GM23338 (cell line): ENCODE data around the gene PCDHB16.

Source experiments
- EZH2 ChIP-seq: fragments of 200-600 bp; sonication (generic); IDR thresholded peaks from one replicate; pipeline ENCODE4 v1.8.0; 2017; ENCODE audit warnings: antibody characterized with exemption, mild to moderate bottlenecking, low read depth; ENCODE audit not compliant: unreplicated experiment
- ZNF462 ChIP-seq: fragments of 250-450 bp; sonication (Bioruptor Pico); IDR thresholded peaks from 2 replicates; pipeline ENCODE4 v1.5.0; 2020; ENCODE audit warnings: mild to moderate bottlenecking, moderate library complexity
- TF ChIP-seq, protein P1 (sequence below), 2 experiments: fragments of 200-600 bp in 1 of 2; sonication (generic) in 1 of 2; conservative IDR thresholded peaks; 2 replicates each; pipeline versions ENCODE4 v1.5.1 to v1.6.1; 2016 to 2017; ENCODE audit warnings: antibody characterized with exemption in 2 of 2, low read depth in 2 of 2, mild to moderate bottlenecking in 2 of 2, moderate library complexity in 1 of 2
- TF ChIP-seq, protein P2 (sequence below): IDR thresholded peaks from one replicate; pipeline ENCODE4 v1.6.1; 2018; ENCODE audit warnings: antibody characterized with exemption; ENCODE audit not compliant: unreplicated experiment

DNA sequence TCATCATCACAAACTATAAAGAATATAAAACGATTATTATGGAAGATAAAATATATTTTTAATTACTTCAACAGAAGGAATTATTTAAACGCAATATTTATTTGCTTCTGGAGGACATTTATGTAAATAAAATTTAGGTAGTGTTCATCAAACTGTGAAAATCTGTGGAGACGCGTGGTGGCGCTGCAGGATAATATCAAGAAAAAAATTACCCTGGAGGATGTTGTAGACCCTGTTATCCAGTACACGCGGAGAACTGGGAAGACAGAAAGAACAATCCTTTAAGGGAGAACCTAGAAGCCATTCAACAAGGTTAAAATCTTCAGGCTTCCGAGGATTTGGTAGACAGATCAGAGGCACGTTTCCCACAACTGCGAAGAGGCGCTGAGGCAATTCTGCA, 26.3 kb downstream of the PCDHB16 start, which contains the start of gene PCDHB12:
- no peak for TF ChIP-seq EZH2
- TF ChIP-seq, protein P1, sequence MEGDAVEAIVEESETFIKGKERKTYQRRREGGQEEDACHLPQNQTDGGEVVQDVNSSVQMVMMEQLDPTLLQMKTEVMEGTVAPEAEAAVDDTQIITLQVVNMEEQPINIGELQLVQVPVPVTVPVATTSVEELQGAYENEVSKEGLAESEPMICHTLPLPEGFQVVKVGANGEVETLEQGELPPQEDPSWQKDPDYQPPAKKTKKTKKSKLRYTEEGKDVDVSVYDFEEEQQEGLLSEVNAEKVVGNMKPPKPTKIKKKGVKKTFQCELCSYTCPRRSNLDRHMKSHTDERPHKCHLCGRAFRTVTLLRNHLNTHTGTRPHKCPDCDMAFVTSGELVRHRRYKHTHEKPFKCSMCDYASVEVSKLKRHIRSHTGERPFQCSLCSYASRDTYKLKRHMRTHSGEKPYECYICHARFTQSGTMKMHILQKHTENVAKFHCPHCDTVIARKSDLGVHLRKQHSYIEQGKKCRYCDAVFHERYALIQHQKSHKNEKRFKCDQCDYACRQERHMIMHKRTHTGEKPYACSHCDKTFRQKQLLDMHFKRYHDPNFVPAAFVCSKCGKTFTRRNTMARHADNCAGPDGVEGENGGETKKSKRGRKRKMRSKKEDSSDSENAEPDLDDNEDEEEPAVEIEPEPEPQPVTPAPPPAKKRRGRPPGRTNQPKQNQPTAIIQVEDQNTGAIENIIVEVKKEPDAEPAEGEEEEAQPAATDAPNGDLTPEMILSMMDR (conservative IDR thresholded peaks at IDR 0.05; ENCODE audit: low read depth in 2 of 2) = peak; percentile 59 to 71
- TF ChIP-seq, protein P2, sequence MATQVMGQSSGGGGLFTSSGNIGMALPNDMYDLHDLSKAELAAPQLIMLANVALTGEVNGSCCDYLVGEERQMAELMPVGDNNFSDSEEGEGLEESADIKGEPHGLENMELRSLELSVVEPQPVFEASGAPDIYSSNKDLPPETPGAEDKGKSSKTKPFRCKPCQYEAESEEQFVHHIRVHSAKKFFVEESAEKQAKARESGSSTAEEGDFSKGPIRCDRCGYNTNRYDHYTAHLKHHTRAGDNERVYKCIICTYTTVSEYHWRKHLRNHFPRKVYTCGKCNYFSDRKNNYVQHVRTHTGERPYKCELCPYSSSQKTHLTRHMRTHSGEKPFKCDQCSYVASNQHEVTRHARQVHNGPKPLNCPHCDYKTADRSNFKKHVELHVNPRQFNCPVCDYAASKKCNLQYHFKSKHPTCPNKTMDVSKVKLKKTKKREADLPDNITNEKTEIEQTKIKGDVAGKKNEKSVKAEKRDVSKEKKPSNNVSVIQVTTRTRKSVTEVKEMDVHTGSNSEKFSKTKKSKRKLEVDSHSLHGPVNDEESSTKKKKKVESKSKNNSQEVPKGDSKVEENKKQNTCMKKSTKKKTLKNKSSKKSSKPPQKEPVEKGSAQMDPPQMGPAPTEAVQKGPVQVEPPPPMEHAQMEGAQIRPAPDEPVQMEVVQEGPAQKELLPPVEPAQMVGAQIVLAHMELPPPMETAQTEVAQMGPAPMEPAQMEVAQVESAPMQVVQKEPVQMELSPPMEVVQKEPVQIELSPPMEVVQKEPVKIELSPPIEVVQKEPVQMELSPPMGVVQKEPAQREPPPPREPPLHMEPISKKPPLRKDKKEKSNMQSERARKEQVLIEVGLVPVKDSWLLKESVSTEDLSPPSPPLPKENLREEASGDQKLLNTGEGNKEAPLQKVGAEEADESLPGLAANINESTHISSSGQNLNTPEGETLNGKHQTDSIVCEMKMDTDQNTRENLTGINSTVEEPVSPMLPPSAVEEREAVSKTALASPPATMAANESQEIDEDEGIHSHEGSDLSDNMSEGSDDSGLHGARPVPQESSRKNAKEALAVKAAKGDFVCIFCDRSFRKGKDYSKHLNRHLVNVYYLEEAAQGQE = no peak
- no peak for TF ChIP-seq ZNF462 (CRISPR knock-in tag)
